GM12873 (cell line): Measurements from ENCODE around the gene SMYD5.

ENCODE experiments used
- TF ChIP-seq, protein P1 (sequence below): IDR thresholded peaks from 2 replicates; pipeline ENCODE4 v1.5.1; 2012; ENCODE audit warnings: low read depth, mild to moderate bottlenecking, moderate library complexity, low read length, control low read depth; ENCODE audit not compliant: insufficient read depth; ENCODE audit errors: missing control alignments

The SMYD5 gene

DNA sequence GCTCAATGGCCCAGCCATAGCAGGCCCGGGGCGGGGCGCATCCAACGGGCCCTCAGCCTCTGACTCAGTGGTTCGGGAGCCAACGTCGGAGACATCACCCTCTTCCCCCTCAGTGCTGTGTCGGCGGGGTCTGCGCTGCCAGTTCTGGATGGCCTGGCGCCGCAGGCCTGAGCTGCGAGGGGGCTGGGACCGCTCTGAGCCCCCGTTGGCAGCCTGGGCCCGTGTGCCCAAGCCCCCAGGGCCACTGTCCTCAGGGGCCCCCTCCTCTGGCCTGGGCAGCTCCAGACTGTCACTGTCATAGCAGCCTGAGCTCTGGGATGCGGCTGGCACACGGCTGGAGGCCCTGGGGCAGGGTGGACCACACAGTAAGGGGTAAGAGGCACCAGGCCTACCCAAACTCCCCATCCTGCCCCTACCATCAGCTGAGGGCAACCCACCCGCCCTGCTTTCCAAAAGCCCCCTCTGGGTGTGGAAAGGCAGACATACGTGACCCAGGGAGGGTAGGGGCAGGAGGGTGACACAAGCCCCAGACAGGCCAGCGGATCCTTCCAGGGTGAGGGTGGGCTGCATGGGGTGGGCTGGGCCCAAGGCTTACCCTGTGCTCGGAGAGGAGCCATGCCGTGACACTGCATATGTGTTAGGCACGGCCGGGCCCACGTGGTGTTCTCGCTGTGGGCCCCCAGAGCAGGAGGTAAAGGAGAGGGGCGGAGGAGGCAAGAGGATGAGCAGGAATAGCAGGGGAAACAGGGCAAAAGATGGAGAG lies 51.4 kb downstream of the SMYD5 start:
- TF ChIP-seq, protein P1, sequence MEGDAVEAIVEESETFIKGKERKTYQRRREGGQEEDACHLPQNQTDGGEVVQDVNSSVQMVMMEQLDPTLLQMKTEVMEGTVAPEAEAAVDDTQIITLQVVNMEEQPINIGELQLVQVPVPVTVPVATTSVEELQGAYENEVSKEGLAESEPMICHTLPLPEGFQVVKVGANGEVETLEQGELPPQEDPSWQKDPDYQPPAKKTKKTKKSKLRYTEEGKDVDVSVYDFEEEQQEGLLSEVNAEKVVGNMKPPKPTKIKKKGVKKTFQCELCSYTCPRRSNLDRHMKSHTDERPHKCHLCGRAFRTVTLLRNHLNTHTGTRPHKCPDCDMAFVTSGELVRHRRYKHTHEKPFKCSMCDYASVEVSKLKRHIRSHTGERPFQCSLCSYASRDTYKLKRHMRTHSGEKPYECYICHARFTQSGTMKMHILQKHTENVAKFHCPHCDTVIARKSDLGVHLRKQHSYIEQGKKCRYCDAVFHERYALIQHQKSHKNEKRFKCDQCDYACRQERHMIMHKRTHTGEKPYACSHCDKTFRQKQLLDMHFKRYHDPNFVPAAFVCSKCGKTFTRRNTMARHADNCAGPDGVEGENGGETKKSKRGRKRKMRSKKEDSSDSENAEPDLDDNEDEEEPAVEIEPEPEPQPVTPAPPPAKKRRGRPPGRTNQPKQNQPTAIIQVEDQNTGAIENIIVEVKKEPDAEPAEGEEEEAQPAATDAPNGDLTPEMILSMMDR: no peak

DNA sequence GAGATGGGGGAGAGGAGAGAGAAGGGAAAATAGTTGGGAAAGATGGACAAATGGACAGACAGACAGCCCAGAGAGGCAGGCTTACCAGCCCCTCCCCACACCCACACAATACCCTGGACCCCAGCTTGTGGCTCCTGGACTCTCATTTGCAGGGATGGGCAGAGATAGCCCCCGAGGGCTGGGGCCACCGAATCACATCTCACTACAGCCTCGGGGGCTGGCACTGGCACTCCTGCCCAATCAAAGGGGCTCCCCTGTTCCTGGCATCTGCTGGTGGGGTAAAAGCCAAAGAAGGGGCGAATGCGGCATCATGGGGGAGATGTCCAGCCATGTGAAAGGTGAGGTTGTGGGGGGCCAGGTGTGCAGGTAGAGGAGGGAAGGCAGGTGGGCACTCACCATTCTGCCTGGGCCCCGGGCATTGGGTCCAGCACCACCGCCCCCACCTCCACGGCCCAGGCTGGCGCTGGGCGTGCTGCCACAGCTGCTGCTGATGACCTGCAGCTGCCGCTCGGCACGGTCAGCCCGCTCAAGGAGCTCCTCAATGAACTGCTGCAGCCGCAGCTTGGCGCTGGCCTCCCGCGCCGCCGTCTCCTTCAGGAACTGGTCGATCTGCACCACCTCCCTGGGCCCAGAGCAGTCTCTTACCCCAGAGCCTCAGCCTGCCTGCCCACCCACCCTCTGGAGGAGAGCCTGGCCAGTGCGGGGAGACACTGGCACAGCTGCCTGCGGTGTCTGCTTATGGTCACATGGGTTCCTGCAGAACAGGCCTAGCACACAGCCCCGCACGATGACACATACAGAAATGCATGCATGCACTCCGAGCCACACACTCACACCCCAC lies 52.2 kb downstream of the SMYD5 start:
- TF ChIP-seq, protein P1: no peak

DNA sequence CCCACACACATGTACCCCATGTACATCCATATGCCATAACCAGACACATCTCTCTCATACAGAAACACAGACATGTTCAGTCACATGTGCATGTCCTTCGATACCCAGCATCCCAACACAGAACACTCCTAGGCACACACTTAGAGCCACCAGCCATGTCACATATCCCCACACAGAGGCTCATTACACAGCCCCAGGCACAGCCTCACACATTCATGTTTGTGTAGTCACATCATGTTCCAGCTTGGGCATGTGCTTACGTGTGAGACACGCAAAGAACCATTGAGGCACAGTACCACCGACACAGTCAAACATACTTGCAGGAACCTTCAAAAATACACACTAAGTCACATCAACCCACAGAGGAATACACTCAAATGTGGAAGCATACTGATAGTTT lies 53.0 kb downstream of the SMYD5 start:
- TF ChIP-seq, protein P1: no peak

DNA sequence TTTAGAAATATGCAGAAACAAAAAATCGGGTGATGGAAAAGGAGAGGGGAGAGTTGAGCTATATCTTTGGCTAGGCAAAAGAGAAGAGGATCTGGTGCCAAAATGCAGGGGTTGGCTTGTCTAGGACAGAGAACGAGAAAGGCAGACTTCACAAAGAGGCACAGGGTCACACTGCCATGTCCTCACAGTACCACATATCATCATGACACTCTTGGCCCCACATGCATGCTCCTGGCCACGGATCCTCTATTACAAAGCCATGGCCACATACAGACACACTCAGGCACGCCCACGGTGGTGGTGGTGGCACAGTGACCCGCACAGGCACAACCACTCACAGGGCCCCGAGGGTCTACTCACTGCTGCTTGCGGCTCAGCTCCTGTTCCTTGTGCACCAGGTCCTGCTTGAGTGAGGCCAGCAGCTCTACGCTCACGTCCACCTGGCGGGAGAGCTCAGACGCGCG lies 54.4 kb downstream of the SMYD5 start:
- TF ChIP-seq, protein P1: no peak

DNA sequence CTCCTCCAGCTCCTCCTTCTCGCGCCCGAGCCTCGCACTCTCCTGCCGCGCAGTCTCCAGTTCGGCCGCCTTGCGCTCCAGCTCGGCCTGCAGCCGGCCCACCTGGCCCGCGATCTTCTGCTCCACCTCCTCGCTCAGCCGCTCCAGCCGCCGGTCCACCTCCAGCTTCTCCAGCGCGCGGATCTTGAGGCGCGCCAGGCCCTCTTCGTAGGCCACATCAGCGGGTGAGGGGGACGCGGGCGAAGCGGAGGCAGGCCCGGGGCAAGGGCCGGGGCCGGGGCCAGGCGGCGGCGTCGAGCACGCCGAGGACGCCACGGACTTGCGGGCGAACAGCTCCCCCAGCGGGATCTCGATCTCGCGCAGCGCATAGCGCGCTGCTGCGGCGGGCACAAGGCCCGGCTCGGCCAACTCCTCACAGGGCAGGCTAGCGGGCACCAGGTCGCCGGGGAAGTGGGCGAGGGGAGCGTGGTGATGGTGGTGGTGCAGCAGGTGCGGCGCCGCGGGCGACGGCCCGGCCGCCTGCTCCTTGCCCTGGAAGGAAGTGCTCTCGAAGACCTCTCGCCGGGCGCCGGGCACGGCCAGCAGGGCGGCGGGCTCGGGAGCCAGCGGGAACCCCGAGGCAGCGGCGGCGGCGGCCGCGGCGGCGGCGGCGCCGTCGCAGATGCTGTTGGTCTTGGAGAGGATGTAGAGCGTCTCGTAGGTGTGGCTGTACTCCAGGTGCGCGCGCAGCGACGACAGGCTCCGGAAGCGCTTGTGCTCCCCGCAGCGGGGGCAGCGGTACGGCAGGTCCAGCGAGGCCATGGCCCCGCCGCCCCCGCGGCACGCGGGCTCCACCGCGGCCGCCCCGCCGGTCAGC lies 55.0 kb downstream of the SMYD5 start:
- TF ChIP-seq, protein P1: no peak

DNA sequence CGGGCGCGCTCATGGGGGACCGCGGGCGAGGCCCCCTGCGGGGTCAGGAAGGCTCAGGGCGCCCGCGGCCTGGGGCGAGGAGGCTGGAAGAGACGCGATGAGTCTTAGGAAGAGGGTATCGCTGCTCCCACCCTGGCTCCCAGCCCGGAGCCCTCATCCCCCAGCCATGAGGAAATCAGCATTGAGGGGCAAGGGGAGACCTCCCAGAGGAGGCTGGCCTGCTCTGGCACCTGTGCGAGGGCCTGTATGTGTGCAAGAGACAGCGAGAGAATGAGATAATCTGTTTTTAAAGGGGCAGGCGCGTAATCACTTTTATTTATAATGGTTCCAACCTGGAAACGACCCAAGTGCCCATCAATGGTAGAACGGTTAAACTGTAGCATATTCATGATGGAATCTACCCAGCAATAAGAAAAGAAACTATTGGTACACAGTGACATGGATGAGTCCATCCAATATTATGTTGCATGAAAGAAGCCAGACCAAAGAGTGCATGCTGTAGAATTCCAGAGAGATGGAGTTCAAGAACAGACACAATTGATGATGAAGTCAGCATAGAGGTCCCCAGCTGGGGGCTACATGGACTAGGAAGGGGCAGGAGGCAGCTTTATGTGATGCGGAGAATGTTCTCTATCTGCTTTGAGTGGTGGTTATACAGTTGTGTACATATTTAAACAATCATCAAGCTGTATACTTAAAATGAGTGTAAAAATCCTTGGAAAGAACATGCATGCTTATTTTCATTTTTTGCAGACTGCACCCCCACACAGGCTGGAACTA lies 55.8 kb downstream of the SMYD5 start:
- TF ChIP-seq, protein P1: no peak
